ENCODE measurements around the gene C3orf80.
A peak's percentile ranks its signal among the peaks of the same experiment; 100 is the strongest.

The C3orf80 gene

DNA sequence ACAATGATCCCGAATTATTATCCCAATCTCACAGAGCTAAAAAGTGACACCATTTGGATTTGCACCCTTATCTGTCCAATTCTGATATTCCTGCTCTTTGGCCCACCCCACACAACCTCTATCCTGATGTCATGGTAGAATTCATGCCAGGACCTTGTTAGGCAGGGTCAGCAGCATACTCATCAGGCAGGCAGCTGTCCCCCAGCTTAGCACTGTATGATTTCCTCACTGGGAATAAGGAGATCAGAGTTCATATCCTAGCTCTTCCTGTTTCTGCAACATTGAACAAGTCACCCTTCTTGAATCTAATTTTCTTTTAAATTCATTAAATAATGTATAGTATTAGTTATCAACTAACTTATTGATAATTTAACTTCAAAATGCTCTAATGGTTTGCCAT is 12.0 kb upstream of the C3orf80 start:
- TF ChIP-seq, protein P1, sequence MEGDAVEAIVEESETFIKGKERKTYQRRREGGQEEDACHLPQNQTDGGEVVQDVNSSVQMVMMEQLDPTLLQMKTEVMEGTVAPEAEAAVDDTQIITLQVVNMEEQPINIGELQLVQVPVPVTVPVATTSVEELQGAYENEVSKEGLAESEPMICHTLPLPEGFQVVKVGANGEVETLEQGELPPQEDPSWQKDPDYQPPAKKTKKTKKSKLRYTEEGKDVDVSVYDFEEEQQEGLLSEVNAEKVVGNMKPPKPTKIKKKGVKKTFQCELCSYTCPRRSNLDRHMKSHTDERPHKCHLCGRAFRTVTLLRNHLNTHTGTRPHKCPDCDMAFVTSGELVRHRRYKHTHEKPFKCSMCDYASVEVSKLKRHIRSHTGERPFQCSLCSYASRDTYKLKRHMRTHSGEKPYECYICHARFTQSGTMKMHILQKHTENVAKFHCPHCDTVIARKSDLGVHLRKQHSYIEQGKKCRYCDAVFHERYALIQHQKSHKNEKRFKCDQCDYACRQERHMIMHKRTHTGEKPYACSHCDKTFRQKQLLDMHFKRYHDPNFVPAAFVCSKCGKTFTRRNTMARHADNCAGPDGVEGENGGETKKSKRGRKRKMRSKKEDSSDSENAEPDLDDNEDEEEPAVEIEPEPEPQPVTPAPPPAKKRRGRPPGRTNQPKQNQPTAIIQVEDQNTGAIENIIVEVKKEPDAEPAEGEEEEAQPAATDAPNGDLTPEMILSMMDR (IDR thresholded peaks at IDR 0.05; ENCODE audit: borderline replicate concordance, insufficient read depth, low read depth, low read length): no peak
- no peak overlapping the region for H3K4me3 ChIP-seq (ENCODE audit: low read depth, low read length)

DNA sequence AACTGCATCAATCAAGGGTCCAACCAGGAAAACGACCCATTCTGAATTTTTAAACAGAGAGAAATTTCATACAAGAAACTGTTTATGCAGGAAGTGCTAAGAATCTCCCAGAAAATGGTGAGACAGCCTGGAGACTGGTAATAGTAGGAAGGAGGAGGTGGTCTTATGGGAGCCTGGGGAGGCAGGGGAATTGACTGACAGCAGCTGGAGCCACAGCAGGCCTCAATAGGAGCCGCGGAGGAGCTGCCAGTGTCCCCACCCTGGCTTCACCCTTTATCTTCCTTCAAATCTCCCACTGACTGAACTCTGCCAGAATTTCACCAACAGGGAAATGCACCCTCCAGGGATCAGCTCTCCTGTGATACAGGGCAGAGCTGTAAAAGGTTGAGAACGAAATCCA is 7.5 kb upstream of the C3orf80 start:
- H3K4me3 ChIP-seq (ENCODE audit: low read depth, low read length): no peak overlapping the region
- TF ChIP-seq, protein P1 (IDR thresholded peaks at IDR 0.05; ENCODE audit: borderline replicate concordance, insufficient read depth, low read depth, low read length): no peak

DNA sequence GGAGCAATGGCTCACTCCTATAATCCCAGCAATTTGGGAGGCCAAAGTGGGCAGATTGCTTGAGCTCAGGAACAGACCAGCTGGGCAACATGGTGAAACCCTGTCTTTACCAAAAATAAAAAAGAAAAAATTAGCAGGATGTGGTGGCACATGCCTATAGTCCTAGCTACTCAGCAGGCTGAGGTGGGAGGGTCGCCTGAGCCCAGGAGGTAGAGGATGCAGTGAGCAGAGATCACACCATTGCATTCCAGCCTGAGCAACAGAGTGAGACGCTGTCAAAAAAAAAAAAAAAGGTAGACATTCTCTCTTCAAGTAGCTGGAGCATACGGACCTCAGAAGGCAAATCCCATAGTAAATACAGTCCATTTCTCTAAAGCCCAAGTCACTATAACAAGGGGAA is 7.1 kb upstream of the C3orf80 start:
- no peak overlapping the region for H3K4me3 ChIP-seq (ENCODE audit: low read depth, low read length)
- TF ChIP-seq, protein P1 (IDR thresholded peaks at IDR 0.05; ENCODE audit: borderline replicate concordance, insufficient read depth, low read depth, low read length): no peak

GRCh38 chr3:160220038-160220437 is 5.2 kb upstream of the C3orf80 start:
- no peak overlapping the region for H3K4me3 ChIP-seq (ENCODE audit: low read depth, low read length)
- TF ChIP-seq, protein P1 (IDR thresholded peaks at IDR 0.05; ENCODE audit: borderline replicate concordance, insufficient read depth, low read depth, low read length): no peak

DNA sequence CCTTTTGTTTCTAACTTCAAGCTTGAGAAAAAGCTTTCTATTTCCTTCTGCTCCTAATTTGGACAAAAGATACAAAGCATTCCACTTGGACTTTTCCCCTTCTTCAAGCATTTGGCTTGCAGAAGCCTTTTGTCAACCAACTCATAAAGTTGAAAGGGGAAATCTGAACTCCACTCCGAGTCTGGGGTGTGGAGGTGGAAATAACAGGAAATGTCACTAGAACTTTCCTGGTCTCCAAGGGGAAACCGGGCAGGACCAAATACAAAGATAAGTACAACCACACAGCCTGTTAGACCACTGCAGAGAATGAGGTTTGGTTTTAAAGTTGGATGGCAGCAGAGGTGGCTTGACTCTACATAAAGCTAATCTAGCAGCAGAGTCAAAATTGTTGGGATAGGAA is 4.2 kb upstream of the C3orf80 start:
- TF ChIP-seq, protein P1 (IDR thresholded peaks at IDR 0.05; ENCODE audit: borderline replicate concordance, insufficient read depth, low read depth, low read length): no peak
- H3K4me3 ChIP-seq (ENCODE audit: low read depth, low read length): no peak overlapping the region

GRCh38 chr3:160224256-160224655 is 966 bp upstream of the C3orf80 start:
- H3K4me3 ChIP-seq (ENCODE audit: low read depth, low read length): no peak overlapping the region
- TF ChIP-seq, protein P1 (IDR thresholded peaks at IDR 0.05; ENCODE audit: borderline replicate concordance, insufficient read depth, low read depth, low read length): no peak

GRCh38 chr3:160224811-160225175 is 429 bp upstream of the C3orf80 start:
- TF ChIP-seq, protein P1 (IDR thresholded peaks at IDR 0.05; ENCODE audit: borderline replicate concordance, insufficient read depth, low read depth, low read length): no peak
- H3K4me3 ChIP-seq (ENCODE audit: low read depth, low read length): peak overlapping the region; percentile 57
